Ovary (tissue), 9 donors: ENCODE results near the gene EIF2B2. TPM values are rescaled to one million over a fixed set of nuclear protein-coding genes. Genes with fewer than 3 reads are reported as not detected.

Experiments
- DNase-seq, 5 donors: peaks; one replicate each; pipeline ENCODE4 v3.0.0-alpha.2; 2019 to 2020
- H3K27ac ChIP-seq, 2 donors: fragments of 200-600 bp; one replicate each; pipeline versions ENCODE4 v1.5.1 to v1.8.0; 2019 to 2022
- H3K27me3 ChIP-seq: fragments of 200-600 bp; one replicate; pipeline ENCODE4 v1.8.0; 2022
- H3K36me3 ChIP-seq: fragments of 200-600 bp; sonication (generic); one replicate; pipeline ENCODE4 v1.5.1; 2019
- H3K4me1 ChIP-seq: one replicate; pipeline ENCODE4 v1.8.1; 2013; ENCODE audit warnings: mild to moderate bottlenecking, moderate library complexity; ENCODE audit not compliant: insufficient read depth
- H3K4me3 ChIP-seq: fragments of 200-600 bp; sonication (generic); one replicate; pipeline ENCODE4 v1.5.1; 2017
- H3K9me3 ChIP-seq, 2 donors: fragments of 200-600 bp in 1 of 2; sonication (generic) in 1 of 2; one replicate each; pipeline versions ENCODE4 v1.5.1 to v1.8.1; 2013 to 2019; ENCODE audit warnings: mild to moderate bottlenecking in 1 of 2, moderate library complexity in 1 of 2
- CTCF ChIP-seq, 3 donors: fragments of 450-650 bp in 2 of 3; fragments of 200-600 bp in 1 of 3; IDR thresholded peaks; one replicate each; pipeline versions ENCODE4 v1.5.1 to v1.8.0; 2016 to 2022; ENCODE audit warnings: antibody characterized with exemption in 3 of 3, mild to moderate bottlenecking in 1 of 3
- EP300 ChIP-seq: sonication (generic); formaldehyde crosslinking; IDR thresholded peaks from one replicate; pipeline ENCODE4 v1.6.1; 2017; ENCODE audit warnings: antibody characterized with exemption
- POLR2A ChIP-seq: fragments of 450-650 bp; IDR thresholded peaks from one replicate; pipeline ENCODE4 v1.6.1; 2017; ENCODE audit warnings: antibody characterized with exemption, mild to moderate bottlenecking, moderate library complexity
- WGBS, 3 donors: extraction: QIAGEN DNeasy Blood & Tissue Kit in 1 of 3; methylation state at CpG; one replicate each; pipeline versions ENCODE4 v1.1.5 to v1.1.7; 2013 to 2017; 5-methylcytosine and 5-hydroxymethylcytosine counted together
- intact Hi-C, 4 donors: fragments of 100-400 bp; cut with DNase I; formaldehyde crosslinking; loops; one replicate each; pipeline versions ENCODE4 v1.11.0 to v1.15.1; 2022 to 2023
- polyA plus RNA-seq, 2 donors: library from polyadenylated mRNA; stranded (reverse); fragments of 200-250 nt in 1 of 2; fragments of 350-450 nt in 1 of 2; fragmentation: Illumina TruSeq in 1 of 2; extraction: RNeasy Lipid Tissue Mini Kit (QIAGEN cat#74804) in 1 of 2; gene quantifications; one replicate each; pipeline ENCODE4 v1.2.3, GENCODE V29; 2013 to 2014
- total RNA-seq, 7 donors: library from RNA; depleted of rRNA in 2 of 7; stranded (reverse); fragments of >200 nt in 2 of 7; fragmentation: NEBNext Ultra II Directional in 3 of 7; extraction: Animal tissue kit (Norgen Biotek cat#: 25700) in 3 of 7; gene quantifications; one replicate each; pipeline versions ENCODE4 v1.1.0 to v1.2.4, GENCODE V29; 2016 to 2023
- donor health status: DM: no; HTN: no; CAD: no; lungs with moderate emphysema.
- donor health status: DM: no; HTN: no; CAD: no.
- donor health status: Bipolar disorder and iron deficiency.
- donor health status: DM: yes; HTN: yes; CAD: no.
- donor health status: DM: no; HTN: no; CAD: no.
- donor health status: DM: yes; HTN: yes; CAD: no.

Gene EIF2B2
- total and polyA plus RNA-seq, 9 donors: 8.8 to 59.9 (median 30.6) TPM

GRCh38 chr14:74955229-74956026 is 47.3 kb upstream of the EIF2B2 start, which contains the start of gene PGF:
TSS of gene PGF (minus strand) at chr14:74955597. CDS start at chr14:74955242, 355 bp downstream.
- no peak within 1 kb of the TSS for H3K27ac ChIP-seq
- peak; percentile 52 to 79 (median 69) for DNase-seq
- WGBS, 3 donors: 2% methylated on average over 31 to 73 of the region's 73 CpGs
- peak within 1 kb of the TSS; percentile 23 for H3K4me3 ChIP-seq
- intact Hi-C loops: loop anchor here in 1 of 4 donors (10.0 kb wide), 1 partner anchor 59 kb away; no protein-coding TSS in a partner anchor
- no peaks in the 10 kb centered on the region for H3K36me3 ChIP-seq
- H3K4me1 ChIP-seq: peaks cover 4% of the 10 kb centered on the region
- no peaks in the 10 kb centered on the region for H3K27me3 ChIP-seq
- no peaks in the 10 kb centered on the region for H3K9me3 ChIP-seq
- TF ChIP-seq POLR2A (no peak), CTCF (IDR thresholded peaks at IDR 0.05) (no peak), EP300 (no peak)

GRCh38 chr14:74956027-74956279 is 46.8 kb upstream of the EIF2B2 start:
- WGBS, 3 donors: 72 to 78% (median 76%) methylated on average over 9 of the region's 9 CpGs
- no peak overlapping the region for H3K4me3 ChIP-seq
- TF ChIP-seq EP300 (no peak), POLR2A (no peak), CTCF (IDR thresholded peaks at IDR 0.05) (no peak)
- no peaks in the 10 kb centered on the region for H3K9me3 ChIP-seq
- H3K27me3 ChIP-seq: no peaks in the 10 kb centered on the region
- H3K36me3 ChIP-seq: no peaks in the 10 kb centered on the region
- peaks cover 4% of the 10 kb centered on the region for H3K4me1 ChIP-seq
- intact Hi-C loops: loop anchor here in 1 of 4 donors (10.0 kb wide), 1 partner anchor 59 kb away; no protein-coding TSS in a partner anchor
- H3K27ac ChIP-seq: no peak overlapping the region
- DNase-seq: no peak

DNA sequence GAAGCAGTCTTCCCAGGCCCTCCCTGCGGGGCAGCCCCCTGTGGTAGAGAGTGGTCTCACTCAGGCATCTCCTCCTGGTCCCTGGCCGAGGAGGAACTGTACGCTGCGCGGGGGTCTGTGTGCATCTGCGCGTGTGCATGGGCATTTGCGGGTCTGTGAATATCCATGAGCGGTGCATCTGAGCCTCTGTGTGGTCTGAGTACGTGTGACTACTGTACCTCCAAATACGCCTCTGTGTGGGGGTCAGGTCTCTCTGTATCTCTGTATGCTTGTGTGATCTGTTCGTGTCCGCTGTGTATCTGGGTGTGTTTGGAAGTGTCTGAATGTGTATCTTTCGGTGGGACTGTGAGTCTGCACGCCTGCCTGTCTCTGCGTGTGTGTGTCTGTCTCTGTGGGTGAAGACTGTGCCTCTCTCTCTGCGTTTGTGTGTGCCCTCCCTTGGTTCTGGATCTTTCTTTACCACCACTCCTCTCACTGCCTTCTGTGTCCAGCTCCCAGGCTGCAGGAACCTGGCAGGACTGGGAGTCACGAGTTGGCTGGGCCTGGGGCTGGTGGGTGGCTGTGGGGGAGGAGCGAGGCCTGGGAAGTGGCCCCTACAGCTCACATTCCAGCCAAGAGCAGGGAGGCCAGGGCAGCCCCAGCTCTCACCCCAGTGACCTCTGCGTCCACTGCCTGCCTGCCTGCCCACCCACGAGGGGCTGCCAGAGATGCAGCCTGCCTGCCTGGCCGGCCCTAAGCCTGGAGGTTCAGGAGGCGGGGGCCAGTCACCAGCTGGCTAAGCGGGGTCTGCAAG is 46.2 kb upstream of the EIF2B2 start:
- peaks cover 4% of the 10 kb centered on the region for H3K4me1 ChIP-seq
- H3K27ac ChIP-seq: no peak overlapping the region
- no peaks in the 10 kb centered on the region for H3K36me3 ChIP-seq
- H3K27me3 ChIP-seq: no peaks in the 10 kb centered on the region
- H3K4me3 ChIP-seq: no peak overlapping the region
- H3K9me3 ChIP-seq: no peaks in the 10 kb centered on the region
- intact Hi-C loops: loop anchor here in 1 of 4 donors (10.0 kb wide), 1 partner anchor 58 kb away; no protein-coding TSS in a partner anchor
- TF ChIP-seq EP300 (no peak), POLR2A (no peak), CTCF (IDR thresholded peaks at IDR 0.05) (no peak)
- no peak for DNase-seq
- WGBS, 3 donors: 80 to 81% (median 80%) methylated on average over 23 to 24 of the region's 24 CpGs

- WGBS, 3 donors: 82 to 86% (median 85%) methylated on average over 5 of the region's 5 CpGs
- Histone ChIP-seq H3K27ac (no peak overlapping the region), H3K4me3 (no peak overlapping the region), H3K9me3 (no peaks in the 10 kb centered on the region), H3K27me3 (no peaks in the 10 kb centered on the region), H3K36me3 (no peaks in the 10 kb centered on the region), H3K4me1 (peaks cover 4% of the 10 kb centered on the region)
- intact Hi-C loops: loop anchor here in 1 of 4 donors (10.0 kb wide), 1 partner anchor 55 kb away; no protein-coding TSS in a partner anchor
- TF ChIP-seq CTCF (IDR thresholded peaks at IDR 0.05) (no peak), POLR2A (no peak), EP300 (no peak)
- DNase-seq: no peak
Measured at GRCh38 chr14:74959596-74960180, 43.0 kb upstream of the EIF2B2 start.
